Esophagus squamous epithelium (tissue), 4 donors: ENCODE data around the gene N4BP2L2.

Experiments used
- POLR2A ChIP-seq, 4 donors: fragments of 450-650 bp; IDR thresholded peaks; one replicate each; pipeline ENCODE4 v1.6.1; 2017; ENCODE audit warnings: antibody characterized with exemption in 4 of 4, mild to moderate bottlenecking in 4 of 4, moderate library complexity in 3 of 4
- TF ChIP-seq, protein P1 (sequence below), 6 experiments: fragments of 450-650 bp in 4 of 6; fragments of 200-600 bp in 2 of 6; sonication (generic) in 2 of 6; IDR thresholded peaks; one replicate each; pipeline ENCODE4 v1.5.1; 2016 to 2019; ENCODE audit warnings: antibody characterized with exemption in 6 of 6, mild to moderate bottlenecking in 4 of 6, moderate library complexity in 4 of 6

DNA sequence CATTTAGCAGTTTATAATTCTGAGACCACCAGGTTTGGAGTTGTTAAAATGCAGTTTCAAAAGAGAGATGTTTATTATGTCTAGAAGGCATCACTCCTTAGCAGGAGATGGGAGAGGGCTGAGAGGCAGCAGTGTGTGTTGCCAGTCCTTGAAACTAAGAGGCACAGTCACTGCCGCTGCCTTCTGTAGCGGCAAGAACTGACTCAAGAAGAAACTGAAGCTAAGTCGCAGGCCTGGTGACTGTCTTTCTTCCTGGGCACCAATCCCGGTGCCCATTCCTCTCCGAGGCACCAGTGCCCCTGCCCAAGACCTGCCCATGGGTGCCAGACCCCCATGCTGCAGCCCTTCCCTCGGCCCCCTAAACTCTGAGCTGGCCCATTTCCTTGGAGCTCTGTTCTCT lies 130.7 kb downstream of the N4BP2L2 start:
- TF ChIP-seq POLR2A (IDR thresholded peaks at IDR 0.05) = no peak
- TF ChIP-seq, protein P1, sequence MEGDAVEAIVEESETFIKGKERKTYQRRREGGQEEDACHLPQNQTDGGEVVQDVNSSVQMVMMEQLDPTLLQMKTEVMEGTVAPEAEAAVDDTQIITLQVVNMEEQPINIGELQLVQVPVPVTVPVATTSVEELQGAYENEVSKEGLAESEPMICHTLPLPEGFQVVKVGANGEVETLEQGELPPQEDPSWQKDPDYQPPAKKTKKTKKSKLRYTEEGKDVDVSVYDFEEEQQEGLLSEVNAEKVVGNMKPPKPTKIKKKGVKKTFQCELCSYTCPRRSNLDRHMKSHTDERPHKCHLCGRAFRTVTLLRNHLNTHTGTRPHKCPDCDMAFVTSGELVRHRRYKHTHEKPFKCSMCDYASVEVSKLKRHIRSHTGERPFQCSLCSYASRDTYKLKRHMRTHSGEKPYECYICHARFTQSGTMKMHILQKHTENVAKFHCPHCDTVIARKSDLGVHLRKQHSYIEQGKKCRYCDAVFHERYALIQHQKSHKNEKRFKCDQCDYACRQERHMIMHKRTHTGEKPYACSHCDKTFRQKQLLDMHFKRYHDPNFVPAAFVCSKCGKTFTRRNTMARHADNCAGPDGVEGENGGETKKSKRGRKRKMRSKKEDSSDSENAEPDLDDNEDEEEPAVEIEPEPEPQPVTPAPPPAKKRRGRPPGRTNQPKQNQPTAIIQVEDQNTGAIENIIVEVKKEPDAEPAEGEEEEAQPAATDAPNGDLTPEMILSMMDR (IDR thresholded peaks at IDR 0.05) = no peak
